Sigmoid colon (tissue), 4 donors: Measurements from ENCODE around the gene MYO1H.

Source experiments
- EP300 ChIP-seq, 4 donors: sonication (generic); formaldehyde crosslinking; IDR thresholded peaks; one replicate each; pipeline ENCODE4 v1.6.1; 2017; ENCODE audit warnings: antibody characterized with exemption in 4 of 4
- POLR2A ChIP-seq, 2 donors: fragments of 450-650 bp; IDR thresholded peaks; one replicate each; pipeline ENCODE4 v1.6.1; 2016; ENCODE audit warnings: antibody characterized with exemption in 2 of 2, mild to moderate bottlenecking in 2 of 2, moderate library complexity in 2 of 2
- TF ChIP-seq, protein P1 (sequence below), 4 experiments: fragments of 450-650 bp in 3 of 4; fragments of 200-600 bp in 1 of 4; IDR thresholded peaks; one replicate each; pipeline ENCODE4 v1.5.1; 2016 to 2019; ENCODE audit warnings: antibody characterized with exemption in 4 of 4, mild to moderate bottlenecking in 3 of 4, moderate library complexity in 2 of 4

DNA sequence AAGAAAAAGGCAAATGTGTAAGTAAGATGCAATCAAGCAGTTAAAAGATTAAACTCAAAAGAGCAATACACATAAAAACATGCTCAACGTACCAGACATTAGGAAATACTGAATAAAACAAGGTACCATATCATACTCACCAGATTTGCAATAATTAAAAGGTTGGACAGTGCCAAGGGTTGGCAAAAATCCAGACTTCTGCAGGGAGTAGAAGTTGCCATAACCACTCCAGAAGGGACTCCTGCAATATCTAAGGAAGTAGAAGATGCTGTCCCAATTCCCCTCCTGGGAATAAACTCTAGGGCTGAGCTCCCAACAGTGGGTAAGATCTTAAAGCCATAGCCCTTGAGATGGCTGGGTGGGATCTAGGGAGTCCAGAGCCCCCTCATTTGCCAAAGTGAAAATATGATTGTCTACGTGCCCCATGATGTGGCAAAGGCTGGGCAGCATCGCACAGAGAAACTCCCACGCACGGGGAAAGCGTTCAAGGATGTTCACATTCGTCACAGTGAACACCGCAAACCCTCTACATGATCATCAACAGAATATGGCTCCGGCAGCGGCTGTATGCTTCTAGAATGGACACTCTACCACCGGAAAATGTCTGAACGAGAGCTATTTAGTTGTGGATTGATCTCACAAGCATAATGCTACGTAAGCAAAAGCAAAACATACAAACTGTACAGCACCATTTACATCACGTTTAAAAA is 117.1 kb downstream of the MYO1H start:
- TF ChIP-seq, protein P1, sequence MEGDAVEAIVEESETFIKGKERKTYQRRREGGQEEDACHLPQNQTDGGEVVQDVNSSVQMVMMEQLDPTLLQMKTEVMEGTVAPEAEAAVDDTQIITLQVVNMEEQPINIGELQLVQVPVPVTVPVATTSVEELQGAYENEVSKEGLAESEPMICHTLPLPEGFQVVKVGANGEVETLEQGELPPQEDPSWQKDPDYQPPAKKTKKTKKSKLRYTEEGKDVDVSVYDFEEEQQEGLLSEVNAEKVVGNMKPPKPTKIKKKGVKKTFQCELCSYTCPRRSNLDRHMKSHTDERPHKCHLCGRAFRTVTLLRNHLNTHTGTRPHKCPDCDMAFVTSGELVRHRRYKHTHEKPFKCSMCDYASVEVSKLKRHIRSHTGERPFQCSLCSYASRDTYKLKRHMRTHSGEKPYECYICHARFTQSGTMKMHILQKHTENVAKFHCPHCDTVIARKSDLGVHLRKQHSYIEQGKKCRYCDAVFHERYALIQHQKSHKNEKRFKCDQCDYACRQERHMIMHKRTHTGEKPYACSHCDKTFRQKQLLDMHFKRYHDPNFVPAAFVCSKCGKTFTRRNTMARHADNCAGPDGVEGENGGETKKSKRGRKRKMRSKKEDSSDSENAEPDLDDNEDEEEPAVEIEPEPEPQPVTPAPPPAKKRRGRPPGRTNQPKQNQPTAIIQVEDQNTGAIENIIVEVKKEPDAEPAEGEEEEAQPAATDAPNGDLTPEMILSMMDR (IDR thresholded peaks at IDR 0.05), result no peak
- TF ChIP-seq POLR2A (IDR thresholded peaks at IDR 0.05) (no peak), EP300 (IDR thresholded peaks at IDR 0.05) (no peak)
